Left lung (tissue), 10 donors: ENCODE measurements around the gene FABP3. TPM values are rescaled to one million over a fixed set of nuclear protein-coding genes. Genes with fewer than 3 reads are reported as not detected.

Source experiments
- ATAC-seq: fragments of 200-7000 bp; cut with Tn5 transposase; one replicate; pipeline ENCODE4 v1.9.1; 2020; ENCODE audit warnings: moderate library complexity
- DNase-seq, 4 donors: peaks; one replicate each; pipeline ENCODE4 v3.0.0-alpha.2; 2013 to 2020
- H3K27ac ChIP-seq, 2 donors: fragments of 200-600 bp; sonication (generic) in 1 of 2; one replicate each; pipeline versions ENCODE4 v1.5.0 to v1.8.0; 2020 to 2021
- H3K27me3 ChIP-seq, 2 donors: fragments of 200-600 bp; sonication (generic) in 1 of 2; one replicate each; pipeline versions ENCODE4 v1.5.0 to v1.8.0; 2020 to 2021
- H3K36me3 ChIP-seq, 2 donors: fragments of 200-600 bp; sonication (generic) in 1 of 2; one replicate each; pipeline versions ENCODE4 v1.5.0 to v1.8.0; 2020 to 2021
- H3K4me1 ChIP-seq, 2 donors: fragments of 200-600 bp; one replicate each; pipeline ENCODE4 v1.8.0; 2021
- H3K4me3 ChIP-seq, 2 donors: fragments of 200-600 bp; sonication (generic) in 1 of 2; one replicate each; pipeline versions ENCODE4 v1.5.0 to v1.8.0; 2020 to 2021; ENCODE audit warnings: mild to moderate bottlenecking in 1 of 2
- H3K9me3 ChIP-seq, 2 donors: fragments of 200-600 bp; sonication (generic) in 1 of 2; one replicate each; pipeline versions ENCODE4 v1.5.0 to v1.8.0; 2020 to 2021
- CTCF ChIP-seq, 2 donors: fragments of 200-600 bp; sonication (generic) in 1 of 2; IDR thresholded peaks; one replicate each; pipeline versions ENCODE4 v1.5.0 to v1.8.0; 2021; ENCODE audit warnings: antibody characterized with exemption in 2 of 2
- intact Hi-C, 2 donors: fragments of 100-400 bp; cut with DNase I; formaldehyde crosslinking; loops; one replicate each; pipeline versions ENCODE4 v1.11.2 to v1.14.2; 2022
- polyA plus RNA-seq, 6 donors: library from polyadenylated mRNA; unstranded; fragments of 120-200 nt; gene quantifications; one replicate each; pipeline ENCODE4 v1.2.1, GENCODE V29; 2013; ENCODE audit not compliant: insufficient read length in 6 of 6
- total RNA-seq, 2 donors: library from RNA; stranded (reverse); fragmentation: NEBNext Ultra II Directional; extraction: Animal tissue kit (Norgen Biotek cat#: 25700); gene quantifications; one replicate each; pipeline ENCODE4 v1.2.1, GENCODE V29; 2021
- donor health status: DM: no; HTN: yes; CAD: no.
- donor health status: DM: no; HTN: no; CAD: no.

Gene FABP3
- total and polyA plus RNA-seq, 8 donors = 7.7 to 71.0 (median 9.4) TPM

- Histone ChIP-seq H3K9me3 (no peaks in the 10 kb centered on the region), H3K4me1 (no peaks in the 10 kb centered on the region), H3K36me3 (peaks cover 0 to 34% of the 10 kb centered on the region in 2 donors), H3K27me3 (no peaks in the 10 kb centered on the region), H3K27ac (no peak overlapping the region), H3K4me3 (no peak overlapping the region)
- DNase-seq = no peak
- no peak for ATAC-seq
- TF ChIP-seq CTCF (IDR thresholded peaks at IDR 0.05) = no peak
- intact Hi-C loops = no loop called here
Observed at GRCh38 chr1:31326461-31326860, 46.4 kb downstream of the FABP3 start.

- Histone ChIP-seq H3K9me3 (no peaks in the 10 kb centered on the region), H3K27ac (no peak overlapping the region), H3K27me3 (no peaks in the 10 kb centered on the region), H3K4me1 (no peaks in the 10 kb centered on the region), H3K4me3 (no peak overlapping the region), H3K36me3 (peaks cover 0 to 44% of the 10 kb centered on the region in 2 donors)
- DNase-seq (no peak), ATAC-seq (no peak)
- no peak for TF ChIP-seq CTCF (IDR thresholded peaks at IDR 0.05)
- intact Hi-C loops = no loop called here
Observed at GRCh38 chr1:31324992-31325391, 47.9 kb downstream of the FABP3 start.

- ATAC-seq (no peak), DNase-seq (no peak)
- intact Hi-C loops = no loop called here
- Histone ChIP-seq H3K27me3 (no peaks in the 10 kb centered on the region), H3K4me1 (no peaks in the 10 kb centered on the region), H3K4me3 (no peak overlapping the region), H3K27ac (no peak overlapping the region), H3K36me3 (peaks cover 0 to 53% of the 10 kb centered on the region in 2 donors), H3K9me3 (no peaks in the 10 kb centered on the region)
- no peak for TF ChIP-seq CTCF (IDR thresholded peaks at IDR 0.05)
Observed at GRCh38 chr1:31324093-31324492, 48.8 kb downstream of the FABP3 start.

- Histone ChIP-seq H3K27ac (no peak overlapping the region), H3K9me3 (no peaks in the 10 kb centered on the region), H3K36me3 (peaks cover 0 to 92% of the 10 kb centered on the region in 2 donors), H3K4me1 (no peaks in the 10 kb centered on the region), H3K27me3 (no peaks in the 10 kb centered on the region), H3K4me3 (no peak overlapping the region)
- ATAC-seq (no peak), DNase-seq (no peak)
- intact Hi-C loops = no loop called here
- TF ChIP-seq CTCF (IDR thresholded peaks at IDR 0.05) = no peak
Observed at GRCh38 chr1:31318146-31318545, 54.7 kb downstream of the FABP3 start.

GRCh38 chr1:31315902-31316301 lies 57.0 kb downstream of the FABP3 start:
- Histone ChIP-seq H3K9me3 (no peaks in the 10 kb centered on the region), H3K27ac (no peak overlapping the region), H3K27me3 (no peaks in the 10 kb centered on the region), H3K4me1 (no peaks in the 10 kb centered on the region), H3K4me3 (no peak overlapping the region), H3K36me3 (peaks cover 0 to 100% of the 10 kb centered on the region in 2 donors)
- ATAC-seq = no peak
- intact Hi-C loops = no loop called here
- DNase-seq = no peak
- TF ChIP-seq CTCF (IDR thresholded peaks at IDR 0.05) = no peak

Other genes starting within 250 kb of the FABP3 start
- not detected for gene NKAIN1, start 133.2 kb downstream of the FABP3 start, total RNA-seq
- gene NKAIN1, start 133.2 kb downstream of the FABP3 start, polyA plus RNA-seq = 1 to 10 TPM; 1.7 to 3.2 (median 2.7) TPM
- 10 to 100 TPM; 33.9 to 46.5 TPM for gene SNRNP40, start 76.3 kb downstream of the FABP3 start, total RNA-seq
- 10 to 100 TPM; 65.6 to 78.6 (median 68.9) TPM for gene SNRNP40, start 76.3 kb downstream of the FABP3 start, polyA plus RNA-seq
- 10 to 100 TPM; 20.1 to 23.4 TPM for gene ZCCHC17, start 76.0 kb downstream of the FABP3 start, total RNA-seq
- 10 to 100 TPM; 41.4 to 51.7 (median 45.4) TPM for gene ZCCHC17, start 76.0 kb downstream of the FABP3 start, polyA plus RNA-seq
- 100 to 1,000 TPM in 1 of 2 donors, 10 to 100 TPM in 1; 46.7 to 126 TPM for gene SERINC2, start 40.1 kb upstream of the FABP3 start, total RNA-seq
- gene SERINC2, start 40.1 kb upstream of the FABP3 start, polyA plus RNA-seq = 10 to 100 TPM; 10.4 to 15.6 (median 13.7) TPM
- gene TINAGL1, start 203.4 kb upstream of the FABP3 start, total RNA-seq = 100 to 1,000 TPM in 1 of 2 donors, 10 to 100 TPM in 1; 66.6 to 106 TPM
- gene TINAGL1, start 203.4 kb upstream of the FABP3 start, polyA plus RNA-seq = 10 to 100 TPM; 34.0 to 55.1 (median 45.7) TPM
- gene HCRTR1, start 244.6 kb upstream of the FABP3 start, total RNA-seq = not detected
- gene HCRTR1, start 244.6 kb upstream of the FABP3 start, polyA plus RNA-seq = under 1 TPM in 4 of 6 donors, not detected in 2; 0.14 to 0.24 (median 0.17) TPM